Spleen (tissue), 7 donors: ENCODE data around the gene BAK1.

Source experiments
- CTCF ChIP-seq, 11 experiments: fragments of 200-600 bp in 7 of 11; fragments of 450-650 bp in 4 of 11; sonication (generic) in 4 of 11; IDR thresholded peaks in 8 of 11; conservative IDR thresholded peaks in 3 of 11; 1 replicate in 7 of 11; 2 replicates in 4 of 11; pipeline versions ENCODE4 v1.4.0 to v1.8.0; 2016 to 2021; ENCODE audit warnings: antibody characterized with exemption in 11 of 11, inconsistent platforms in 4 of 11, mild to moderate bottlenecking in 1 of 11
- POLR2A ChIP-seq, 3 donors: fragments of 450-650 bp; IDR thresholded peaks; one replicate each; pipeline ENCODE4 v1.5.1; 2017; ENCODE audit warnings: antibody characterized with exemption in 3 of 3, mild to moderate bottlenecking in 1 of 3
- donor health status: DM: no; HTN: no; CAD: no; lungs with moderate emphysema.
- donor health status: DM: no; HTN: no; CAD: no.
- donor health status: DM: no; HTN: no; CAD: no.

GRCh38 chr6:33609019-33609418, 28.9 kb upstream of the BAK1 start:
- TF ChIP-seq POLR2A (IDR thresholded peaks at IDR 0.05) = no peak
- TF ChIP-seq CTCF (IDR thresholded peaks at IDR 0.05 in 8 of 11, conservative IDR thresholded peaks at IDR 0.05 in 3 of 11) = no peak
